ENCODE results near the gene GPR55. TPM values are rescaled to one million over a fixed set of nuclear protein-coding genes. Genes with fewer than 3 reads are reported as not detected.

The GPR55 gene
- total RNA-seq, 1 experiment from 2014 or later, result 0.13 TPM

DNA sequence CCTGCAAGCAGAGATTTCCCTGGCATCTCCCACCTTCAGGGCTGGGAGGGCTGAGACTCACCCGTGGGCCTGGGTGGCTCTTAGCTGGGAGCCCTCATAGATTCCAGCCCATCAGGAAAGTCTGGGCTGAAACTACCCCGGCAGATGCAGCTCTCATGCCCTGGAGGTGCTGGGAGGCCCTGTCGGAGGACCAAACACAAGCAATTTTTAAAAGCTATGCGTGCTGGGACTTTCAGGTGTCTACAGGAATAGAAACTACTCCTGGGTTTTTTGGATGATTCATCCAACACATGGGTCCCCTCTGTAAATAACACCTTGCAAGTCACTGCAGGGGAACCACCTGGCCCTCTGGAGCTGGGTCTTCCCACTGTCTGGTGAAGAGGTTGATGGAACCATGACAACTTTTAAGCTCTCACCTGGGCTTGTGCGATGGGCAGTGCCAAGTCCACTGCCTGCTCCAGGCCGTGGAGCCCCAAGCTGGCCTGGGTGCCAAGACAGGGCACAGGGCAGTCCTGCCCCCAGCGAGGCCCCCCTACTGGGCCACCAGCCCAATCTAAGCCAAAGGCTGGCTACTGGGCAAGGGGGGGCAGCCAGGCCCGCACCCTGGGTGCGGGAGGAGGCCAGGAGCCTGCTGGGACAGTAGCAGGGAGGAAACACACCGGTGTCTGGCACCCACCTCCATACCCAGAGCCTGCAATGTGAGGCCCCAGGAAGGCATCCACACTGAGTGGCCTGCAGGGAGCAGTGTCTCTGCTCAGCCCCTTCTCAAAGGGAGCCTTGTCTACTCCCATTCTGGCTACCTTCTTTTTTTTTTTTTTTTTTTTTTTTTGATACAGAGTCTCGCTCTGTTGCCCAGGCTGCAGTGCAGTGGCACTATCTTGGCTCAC lies 1.1 kb upstream of the GPR55 start:
- peak; percentile 61 for DNase-seq (ENCODE audit: low read depth, low spot score)

DNA sequence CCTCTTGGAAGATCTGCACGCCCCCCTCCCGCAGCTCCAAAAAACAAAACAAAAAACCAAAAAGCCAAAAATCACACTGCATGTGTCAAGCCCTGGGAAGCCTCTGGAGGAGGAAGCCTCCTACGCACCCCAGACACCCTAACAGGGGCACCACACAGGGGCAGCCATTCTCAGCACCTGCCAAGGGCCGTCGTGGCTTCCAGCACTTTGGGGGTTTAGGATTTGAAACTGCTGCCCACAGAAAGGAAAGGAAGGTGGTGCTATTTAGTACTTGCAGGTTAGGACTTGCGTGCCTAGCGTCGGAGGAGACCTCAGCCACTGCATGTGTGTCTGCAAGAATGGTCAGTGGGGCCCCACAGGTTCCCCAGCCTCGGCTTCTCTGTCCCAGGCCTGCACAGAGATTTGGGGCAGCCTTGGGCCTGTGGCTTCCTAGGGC lies 419 bp upstream of the GPR55 start:
- in situ Hi-C loops (cut with HindIII; ENCODE audit: low pct_unique_long_range_greater_than_20kb, low sequenced_read_pairs), result no loop called here
- DNase-seq (ENCODE audit: low read depth, low spot score), result no peak

More for the DNA sequence above, 1.1 kb upstream of the GPR55 start:
- in situ Hi-C loops (cut with HindIII; ENCODE audit: low pct_unique_long_range_greater_than_20kb, low sequenced_read_pairs), result no loop called here

DNA sequence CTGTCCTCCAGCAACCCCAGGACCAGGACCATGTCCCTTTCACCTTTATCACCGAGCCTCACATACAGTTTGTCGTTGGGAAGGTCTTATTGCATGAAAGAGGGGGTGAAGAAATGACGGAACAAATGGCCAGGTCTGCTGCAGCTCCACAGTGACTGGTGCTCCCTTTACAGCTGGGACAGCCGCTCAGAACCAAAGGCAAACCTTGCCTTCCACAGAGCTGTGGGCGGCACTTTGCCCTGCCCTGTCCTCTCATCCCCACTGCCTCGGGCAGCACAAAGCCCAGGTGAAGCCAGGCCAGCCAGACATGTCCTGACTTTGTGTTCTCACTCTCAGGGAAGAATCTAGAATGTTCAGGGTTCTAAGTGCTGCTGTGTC lies 961 bp downstream of the GPR55 start:
- in situ Hi-C loops (cut with HindIII; ENCODE audit: low pct_unique_long_range_greater_than_20kb, low sequenced_read_pairs), result no loop called here

DNA sequence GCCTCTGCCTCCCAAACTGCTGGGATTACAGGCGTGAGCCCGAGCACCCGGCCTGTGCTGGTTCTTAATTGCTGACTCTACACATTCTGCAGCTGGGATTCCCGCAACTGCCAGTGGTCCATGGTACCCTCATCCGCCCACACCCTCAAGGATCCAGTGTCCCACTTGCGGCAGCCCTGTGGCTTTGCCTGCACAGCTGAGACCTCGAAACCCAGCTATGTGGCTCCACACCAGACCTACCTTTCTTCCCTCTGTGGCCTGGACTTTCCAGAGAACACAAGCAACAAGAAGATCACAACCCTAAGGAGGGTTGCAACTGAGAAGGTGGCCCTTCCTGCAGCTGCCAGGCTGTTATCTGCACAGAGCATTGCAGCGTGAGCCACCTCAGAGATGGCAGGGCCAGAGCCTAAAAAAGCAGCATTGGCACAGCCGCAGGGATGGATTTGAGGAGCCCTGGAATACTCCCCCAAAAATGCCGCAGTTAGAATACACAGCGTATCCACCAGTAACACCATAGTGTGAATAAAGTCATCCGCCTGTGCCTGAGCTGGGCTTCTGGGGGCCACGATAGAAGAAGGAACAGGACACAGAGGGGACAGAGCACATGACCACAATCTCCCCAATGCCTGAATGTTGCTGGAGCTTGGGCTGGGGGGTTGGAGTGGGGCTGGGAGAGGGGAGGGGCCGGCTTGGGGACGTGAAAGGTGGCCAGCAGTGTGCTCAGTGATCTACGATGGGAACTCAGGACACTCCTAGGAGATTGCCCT lies 1.9 kb downstream of the GPR55 start:
- DNase-seq (ENCODE audit: low read depth, low spot score), result no peak
- in situ Hi-C loops (cut with HindIII; ENCODE audit: low pct_unique_long_range_greater_than_20kb, low sequenced_read_pairs), result no loop called here

More for the DNA sequence above, 961 bp downstream of the GPR55 start:
- DNase-seq (ENCODE audit: low read depth, low spot score), result no peak

- in situ Hi-C loops (cut with HindIII; ENCODE audit: low pct_unique_long_range_greater_than_20kb, low sequenced_read_pairs), result no loop called here
- DNase-seq (ENCODE audit: low read depth, low spot score), result no peak
Observed at GRCh38 chr2:230921806-230922595, 3.0 kb downstream of the GPR55 start.

GRCh38 chr2:230920167-230920566 lies 4.9 kb downstream of the GPR55 start:
- DNase-seq (ENCODE audit: low read depth, low spot score), result no peak
- in situ Hi-C loops (cut with HindIII; ENCODE audit: low pct_unique_long_range_greater_than_20kb, low sequenced_read_pairs), result no loop called here

DNA sequence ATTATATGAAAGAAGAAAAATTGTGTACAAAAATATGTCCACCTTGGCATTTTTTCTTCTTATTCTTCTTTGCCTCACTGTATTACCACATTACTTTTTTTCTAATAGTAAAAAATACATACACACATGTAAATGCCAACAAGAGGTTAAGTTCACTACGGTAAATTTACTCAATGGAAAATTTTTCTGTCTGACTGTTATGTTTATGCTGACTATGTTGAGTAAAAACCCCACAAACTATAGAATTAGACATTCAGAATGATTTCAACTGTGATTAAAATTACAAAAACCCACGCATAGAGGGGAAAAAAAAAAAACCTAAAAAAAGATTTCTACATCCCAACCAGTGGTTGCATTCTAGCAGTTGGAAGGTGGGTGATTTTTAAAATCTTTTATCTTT lies 5.4 kb downstream of the GPR55 start:
- DNase-seq (ENCODE audit: low read depth, low spot score), result no peak
- in situ Hi-C loops (cut with HindIII; ENCODE audit: low pct_unique_long_range_greater_than_20kb, low sequenced_read_pairs), result no loop called here

- in situ Hi-C loops (cut with HindIII; ENCODE audit: low pct_unique_long_range_greater_than_20kb, low sequenced_read_pairs), result no loop called here
- DNase-seq (ENCODE audit: low read depth, low spot score), result no peak
Observed at GRCh38 chr2:230919240-230919639, 5.8 kb downstream of the GPR55 start.

DNA sequence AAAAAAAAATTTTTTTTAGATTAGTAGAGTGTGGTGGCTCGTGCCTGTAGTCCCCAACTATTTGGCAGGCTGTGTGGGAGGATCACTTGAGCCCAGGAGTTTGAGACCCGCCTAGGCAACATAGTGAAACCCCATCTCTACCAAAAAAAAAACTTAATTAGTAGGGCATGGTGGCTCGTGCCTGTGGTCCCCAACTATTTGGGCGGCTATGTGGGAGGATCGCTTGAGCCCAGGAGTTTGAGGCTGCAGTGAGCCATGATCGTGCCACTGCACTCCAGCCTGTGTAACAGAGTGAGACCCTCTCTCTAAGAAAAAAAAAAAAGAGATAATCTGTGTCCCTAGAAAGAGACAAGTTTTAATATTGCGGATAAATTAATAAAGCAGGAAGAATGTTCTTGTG lies 8.8 kb downstream of the GPR55 start:
- no peak for DNase-seq (ENCODE audit: low read depth, low spot score)
- in situ Hi-C loops (cut with HindIII; ENCODE audit: low pct_unique_long_range_greater_than_20kb, low sequenced_read_pairs), result no loop called here

- in situ Hi-C loops (cut with HindIII; ENCODE audit: low pct_unique_long_range_greater_than_20kb, low sequenced_read_pairs), result no loop called here
- no peak for DNase-seq (ENCODE audit: low read depth, low spot score)
Observed at GRCh38 chr2:230915319-230915718, 9.7 kb downstream of the GPR55 start.

GRCh38 chr2:230914886-230915285 lies 10.2 kb downstream of the GPR55 start:
- in situ Hi-C loops (cut with HindIII; ENCODE audit: low pct_unique_long_range_greater_than_20kb, low sequenced_read_pairs), result no loop called here
- DNase-seq (ENCODE audit: low read depth, low spot score), result no peak

- in situ Hi-C loops (cut with HindIII; ENCODE audit: low pct_unique_long_range_greater_than_20kb, low sequenced_read_pairs), result no loop called here
- DNase-seq (ENCODE audit: low read depth, low spot score), result peak; percentile 61
Observed at GRCh38 chr2:230913406-230914143, 11.5 kb downstream of the GPR55 start.

- no peak for DNase-seq (ENCODE audit: low read depth, low spot score)
- in situ Hi-C loops (cut with HindIII; ENCODE audit: low pct_unique_long_range_greater_than_20kb, low sequenced_read_pairs), result no loop called here
Observed at GRCh38 chr2:230912724-230913123, 12.3 kb downstream of the GPR55 start.

GRCh38 chr2:230912046-230912445 lies 13.0 kb downstream of the GPR55 start:
- no peak for DNase-seq (ENCODE audit: low read depth, low spot score)
- in situ Hi-C loops (cut with HindIII; ENCODE audit: low pct_unique_long_range_greater_than_20kb, low sequenced_read_pairs), result no loop called here

- in situ Hi-C loops (cut with HindIII; ENCODE audit: low pct_unique_long_range_greater_than_20kb, low sequenced_read_pairs), result no loop called here
- DNase-seq (ENCODE audit: low read depth, low spot score), result no peak
Observed at GRCh38 chr2:230910546-230911177, 14.4 kb downstream of the GPR55 start.

GRCh38 chr2:230909841-230910545 lies 15.0 kb downstream of the GPR55 start:
- in situ Hi-C loops (cut with HindIII; ENCODE audit: low pct_unique_long_range_greater_than_20kb, low sequenced_read_pairs), result no loop called here
- DNase-seq (ENCODE audit: low read depth, low spot score), result no peak
